Thoracic aorta (tissue), 2 donors: ENCODE measurements around the gene NOS1AP. TPM values are rescaled to one million over a fixed set of nuclear protein-coding genes. Genes with fewer than 3 reads are reported as not detected.
"Not testable (repeated sequence)": the region's sequence is repeated elsewhere in the genome, so short reads cannot be mapped to it uniquely, and the experiment has no call there.

Experiments
- ATAC-seq: fragments of 150-250 bp; one replicate; pipeline ENCODE4 v1.8.0; 2017; ENCODE audit warnings: low read depth; ENCODE audit not compliant: insufficient number of reproducible peaks, low FRiP score
- DNase-seq: peaks from one replicate; pipeline ENCODE4 v3.0.0-alpha.2; 2020; ENCODE audit warnings: low spot score
- H3K27ac ChIP-seq, 2 donors: fragments of 200-600 bp; sonication (generic); 1 replicate in 1 of 2; 2 replicates in 1 of 2; pipeline ENCODE4 v1.5.1; 2016; ENCODE audit warnings: mild to moderate bottlenecking in 2 of 2, moderate library complexity in 2 of 2
- H3K27me3 ChIP-seq: fragments of 200-600 bp; sonication (generic); replicated peaks from 2 replicates; pipeline ENCODE4 v1.6.0; 2016; ENCODE audit warnings: mild to moderate bottlenecking; ENCODE audit not compliant: insufficient read depth
- H3K36me3 ChIP-seq: fragments of 200-600 bp; sonication (generic); one replicate; pipeline ENCODE4 v1.5.1; 2016
- H3K4me1 ChIP-seq, 2 donors: fragments of 200-600 bp; sonication (generic); 1 replicate in 1 of 2; 2 replicates in 1 of 2; pipeline versions ENCODE4 v1.5.1 to v1.6.0; 2016; ENCODE audit warnings: low read depth in 2 of 2, mild to moderate bottlenecking in 1 of 2; ENCODE audit not compliant: control insufficient read depth in 1 of 2
- H3K4me3 ChIP-seq: fragments of 200-600 bp; sonication (generic); 2 replicates; pipeline ENCODE4 v1.5.1; 2016; ENCODE audit warnings: mild to moderate bottlenecking
- H3K9me3 ChIP-seq: fragments of 200-600 bp; sonication (generic); 2 replicates; pipeline ENCODE4 v1.5.1; 2016
- CTCF ChIP-seq: fragments of 200-600 bp; sonication (generic); IDR thresholded peaks from one replicate; pipeline ENCODE4 v1.5.1; 2019; ENCODE audit warnings: antibody characterized with exemption
- total RNA-seq, 2 donors: library from RNA; depleted of rRNA; stranded (reverse); fragments of >200 nt; gene quantifications; one replicate each; pipeline versions ENCODE4 v1.1.0 to v1.2.3, GENCODE V29; 2016

The NOS1AP gene
- total RNA-seq, 2 donors from 2014 or later = 6.3 to 12.2 TPM

GRCh38 chr1:162412002-162412401, 342.5 kb downstream of the NOS1AP start, which contains the start of gene SH2D1B:
SH2D1B (minus strand) TSS chr1:162412136; CDS start chr1:162412016, 120 bp downstream.
- DNase-seq (no peak), ATAC-seq (no peak)
- Histone ChIP-seq H3K4me1 (no peaks in the 10 kb centered on the region), H3K27me3 (no peaks in the 10 kb centered on the region), H3K9me3 (no peaks in the 10 kb centered on the region), H3K27ac (no peak within 1 kb of the TSS), H3K4me3 (no peak within 1 kb of the TSS), H3K36me3 (no peaks in the 10 kb centered on the region)
- no peak for TF ChIP-seq CTCF

- Histone ChIP-seq H3K27me3 (no peaks in the 10 kb centered on the region), H3K36me3 (no peaks in the 10 kb centered on the region), H3K9me3 (no peaks in the 10 kb centered on the region), H3K27ac (no peak overlapping the region), H3K4me1 (no peaks in the 10 kb centered on the region), H3K4me3 (no peak overlapping the region)
- TF ChIP-seq CTCF = no peak
- DNase-seq (no peak), ATAC-seq (no peak)
Measured at GRCh38 chr1:162416215-162416614, 346.7 kb downstream of the NOS1AP start.

- Histone ChIP-seq H3K27me3 (no peaks in the 10 kb centered on the region), H3K27ac (no peak overlapping the region), H3K9me3 (no peaks in the 10 kb centered on the region), H3K36me3 (no peaks in the 10 kb centered on the region), H3K4me1 (no peaks in the 10 kb centered on the region), H3K4me3 (no peak overlapping the region)
- no peak for TF ChIP-seq CTCF
- ATAC-seq = no peak
- no peak for DNase-seq
Measured at GRCh38 chr1:162416909-162417308, 347.4 kb downstream of the NOS1AP start.

- no peaks in the 10 kb centered on the region for H3K4me1 ChIP-seq
- DNase-seq (no peak), ATAC-seq (no peak)
- no peaks in the 10 kb centered on the region for H3K9me3 ChIP-seq
- H3K27me3 ChIP-seq = no peaks in the 10 kb centered on the region
- H3K36me3 ChIP-seq = no peaks in the 10 kb centered on the region
- H3K27ac ChIP-seq = no peak overlapping the region
- no peak overlapping the region for H3K4me3 ChIP-seq
- no peak for TF ChIP-seq CTCF
Measured at GRCh38 chr1:162417650-162418049, 348.2 kb downstream of the NOS1AP start.

- not testable (repeated sequence) for H3K27me3 ChIP-seq, H3K9me3 ChIP-seq, H3K27ac ChIP-seq, H3K36me3 ChIP-seq, H3K4me1 ChIP-seq, H3K4me3 ChIP-seq, DNase-seq, ATAC-seq
Measured at GRCh38 chr1:162418584-162418983, 349.1 kb downstream of the NOS1AP start.

- DNase-seq, H3K9me3 ChIP-seq, ATAC-seq, H3K27ac ChIP-seq, H3K36me3 ChIP-seq, H3K4me1 ChIP-seq, H3K4me3 ChIP-seq, H3K27me3 ChIP-seq: not testable (repeated sequence)
Measured at GRCh38 chr1:162419450-162419931, 350.0 kb downstream of the NOS1AP start.

Other genes with a start within 250 kb of the NOS1AP start
- gene OLFML2B, start 45.8 kb upstream of the NOS1AP start, total RNA-seq = 10 to 100 TPM; 32.2 to 46.6 TPM